Measurements from ENCODE around the gene SORCS3.

The SORCS3 gene

GRCh38 chr10:105192146-105192545, 551.1 kb downstream of the SORCS3 start:
- H3K4me1 ChIP-seq, result no peaks in the 10 kb centered on the region
- no peaks in the 10 kb centered on the region for H3K36me3 ChIP-seq
- H3K9ac ChIP-seq, result no peak overlapping the region
- no peaks in the 10 kb centered on the region for H4K20me1 ChIP-seq
- TF ChIP-seq Cebpa-rat (IDR thresholded peaks at IDR 0.05), result no peak
- no peak overlapping the region for H3K27ac ChIP-seq
- no peak overlapping the region for H3K4me2 ChIP-seq
- H3K9me3 ChIP-seq (replicated peaks in 1 of 11), result no peaks in the 10 kb centered on the region
- no peak overlapping the region for H3K4me3 ChIP-seq
- H3K27me3 ChIP-seq, result no peaks in the 10 kb centered on the region

GRCh38 chr10:105192861-105193260, 551.8 kb downstream of the SORCS3 start:
- Histone ChIP-seq H4K20me1 (no peaks in the 10 kb centered on the region), H3K4me3 (no peak overlapping the region), H3K36me3 (no peaks in the 10 kb centered on the region), H3K9ac (no peak overlapping the region), H3K27ac (no peak overlapping the region), H3K9me3 (replicated peaks in 1 of 11) (no peaks in the 10 kb centered on the region), H3K4me2 (no peak overlapping the region), H3K4me1 (no peaks in the 10 kb centered on the region), H3K27me3 (no peaks in the 10 kb centered on the region)
- TF ChIP-seq Cebpa-rat (IDR thresholded peaks at IDR 0.05), result no peak

- no peak overlapping the region for H3K4me3 ChIP-seq
- no peak for TF ChIP-seq Cebpa-rat (IDR thresholded peaks at IDR 0.05)
- H3K27ac ChIP-seq, result no peak overlapping the region
- no peaks in the 10 kb centered on the region for H3K4me1 ChIP-seq
- no peaks in the 10 kb centered on the region for H3K27me3 ChIP-seq
- H3K36me3 ChIP-seq, result no peaks in the 10 kb centered on the region
- no peaks in the 10 kb centered on the region for H3K9me3 ChIP-seq (replicated peaks in 1 of 11)
- H3K4me2 ChIP-seq, result no peak overlapping the region
- H3K9ac ChIP-seq, result no peak overlapping the region
- H4K20me1 ChIP-seq, result no peaks in the 10 kb centered on the region
Measured at GRCh38 chr10:105195831-105196230, 554.7 kb downstream of the SORCS3 start.

GRCh38 chr10:105197598-105198364, 556.7 kb downstream of the SORCS3 start:
- Histone ChIP-seq H3K27ac (no peak overlapping the region), H3K9ac (no peak overlapping the region), H3K4me3 (no peak overlapping the region), H3K36me3 (no peaks in the 10 kb centered on the region), H4K20me1 (no peaks in the 10 kb centered on the region), H3K4me1 (no peaks in the 10 kb centered on the region), H3K4me2 (no peak overlapping the region), H3K9me3 (replicated peaks in 1 of 11) (no peaks in the 10 kb centered on the region), H3K27me3 (no peaks in the 10 kb centered on the region)
- TF ChIP-seq Cebpa-rat (IDR thresholded peaks at IDR 0.05), result no peak

- no peak overlapping the region for H3K4me3 ChIP-seq
- no peak overlapping the region for H3K27ac ChIP-seq
- no peak overlapping the region for H3K4me2 ChIP-seq
- H3K9ac ChIP-seq, result no peak overlapping the region
- TF ChIP-seq Cebpa-rat (IDR thresholded peaks at IDR 0.05), result no peak
- H3K9me3 ChIP-seq (replicated peaks in 1 of 11), result no peaks in the 10 kb centered on the region
- no peaks in the 10 kb centered on the region for H3K27me3 ChIP-seq
- H4K20me1 ChIP-seq, result no peaks in the 10 kb centered on the region
- no peaks in the 10 kb centered on the region for H3K4me1 ChIP-seq
- no peaks in the 10 kb centered on the region for H3K36me3 ChIP-seq
Measured at GRCh38 chr10:105206616-105207015, 565.5 kb downstream of the SORCS3 start.

GRCh38 chr10:105207476-105207995, 566.4 kb downstream of the SORCS3 start:
- no peaks in the 10 kb centered on the region for H3K36me3 ChIP-seq
- no peak overlapping the region for H3K4me3 ChIP-seq
- H3K9me3 ChIP-seq (replicated peaks in 1 of 11), result no peaks in the 10 kb centered on the region
- H4K20me1 ChIP-seq, result no peaks in the 10 kb centered on the region
- no peak overlapping the region for H3K27ac ChIP-seq
- no peaks in the 10 kb centered on the region for H3K27me3 ChIP-seq
- H3K4me2 ChIP-seq, result no peak overlapping the region
- no peak overlapping the region for H3K9ac ChIP-seq
- H3K4me1 ChIP-seq, result no peaks in the 10 kb centered on the region
- TF ChIP-seq Cebpa-rat (IDR thresholded peaks at IDR 0.05), result no peak

- no peak overlapping the region for H3K4me3 ChIP-seq
- H3K9ac ChIP-seq, result no peak overlapping the region
- no peak for TF ChIP-seq Cebpa-rat (IDR thresholded peaks at IDR 0.05)
- no peak overlapping the region for H3K4me2 ChIP-seq
- no peaks in the 10 kb centered on the region for H4K20me1 ChIP-seq
- no peaks in the 10 kb centered on the region for H3K27me3 ChIP-seq
- no peaks in the 10 kb centered on the region for H3K36me3 ChIP-seq
- no peaks in the 10 kb centered on the region for H3K4me1 ChIP-seq
- H3K27ac ChIP-seq, result no peak overlapping the region
- H3K9me3 ChIP-seq (replicated peaks in 1 of 11), result no peaks in the 10 kb centered on the region
Measured at GRCh38 chr10:105210546-105210945, 569.5 kb downstream of the SORCS3 start.

- H4K20me1 ChIP-seq, result no peaks in the 10 kb centered on the region; a peak in 1 of 22 replicates
- H3K4me2 ChIP-seq, result no peak overlapping the region
- H3K9ac ChIP-seq, result no peak overlapping the region
- TF ChIP-seq Cebpa-rat (IDR thresholded peaks at IDR 0.05), result no peak
- peaks cover 0 to 9% (median 0%) of the 10 kb centered on the region in 11 experiments; a peak in 2 of 22 replicates for H3K9me3 ChIP-seq (replicated peaks in 1 of 11)
- H3K27ac ChIP-seq, result no peak overlapping the region
- H3K4me3 ChIP-seq, result no peak overlapping the region
- no peaks in the 10 kb centered on the region for H3K27me3 ChIP-seq
- H3K4me1 ChIP-seq, result no peaks in the 10 kb centered on the region
- H3K36me3 ChIP-seq, result no peaks in the 10 kb centered on the region
Measured at GRCh38 chr10:105237685-105238084, 596.6 kb downstream of the SORCS3 start.

GRCh38 chr10:105239311-105240219, 598.5 kb downstream of the SORCS3 start:
- Histone ChIP-seq H3K4me3 (no peak overlapping the region), H3K36me3 (no peaks in the 10 kb centered on the region), H3K4me1 (no peaks in the 10 kb centered on the region), H4K20me1 (no peaks in the 10 kb centered on the region; a peak in 1 of 22 replicates), H3K9me3 (replicated peaks in 1 of 11) (peaks cover 0 to 4% (median 0%) of the 10 kb centered on the region in 11 experiments; a peak in 1 of 22 replicates), H3K4me2 (no peak overlapping the region), H3K27me3 (no peaks in the 10 kb centered on the region), H3K27ac (no peak overlapping the region), H3K9ac (no peak overlapping the region)
- no peak for TF ChIP-seq Cebpa-rat (IDR thresholded peaks at IDR 0.05)
